ENCODE data around the gene PRDM11. TPM values are rescaled to one million over a fixed set of nuclear protein-coding genes. Genes with fewer than 3 reads are reported as not detected.

The PRDM11 gene
- total and polyA plus RNA-seq, 10 donors = 1.7 to 24.3 (median 15.3) TPM

GRCh38 chr11:45262900-45263299, 116.5 kb downstream of the PRDM11 start:
- H3K27me3 ChIP-seq (replicated peaks in 1 of 7) = peaks cover 0 to 68% (median 0%) of the 10 kb centered on the region in 7 donors
- DNase-seq = no peak
- H3K4me3 ChIP-seq = no peak overlapping the region
- H3K4me1 ChIP-seq = no peaks in the 10 kb centered on the region
- intact Hi-C loops (cut with DNase I; ENCODE audit: low total_unique reads) = no loop called here
- TF ChIP-seq POLR2AphosphoS5 (IDR thresholded peaks at IDR 0.05) = no peak
- TF ChIP-seq POLR2A (IDR thresholded peaks at IDR 0.05) = no peak
- no peak for TF ChIP-seq CTCF (IDR thresholded peaks at IDR 0.05 in 8 of 11, conservative IDR thresholded peaks at IDR 0.05 in 3 of 11)
- 68 to 83% (median 75%) methylated on average over 4 of the region's 4 CpGs for WGBS, 5 donors
- H3K27ac ChIP-seq = no peak overlapping the region
- no peaks in the 10 kb centered on the region for H3K9me3 ChIP-seq
- no peaks in the 10 kb centered on the region for H3K36me3 ChIP-seq

- H3K4me3 ChIP-seq = no peak overlapping the region
- no peaks in the 10 kb centered on the region for H3K36me3 ChIP-seq
- no peak overlapping the region for H3K27ac ChIP-seq
- 92 to 96% (median 94%) methylated on average over 3 of the region's 3 CpGs for WGBS, 5 donors
- TF ChIP-seq CTCF (IDR thresholded peaks at IDR 0.05 in 8 of 11, conservative IDR thresholded peaks at IDR 0.05 in 3 of 11) (no peak), POLR2AphosphoS5 (IDR thresholded peaks at IDR 0.05) (no peak), POLR2A (IDR thresholded peaks at IDR 0.05) (no peak)
- intact Hi-C loops (cut with DNase I; ENCODE audit: low total_unique reads) = no loop called here
- no peaks in the 10 kb centered on the region for H3K9me3 ChIP-seq
- peaks cover 0 to 77% (median 0%) of the 10 kb centered on the region in 7 donors for H3K27me3 ChIP-seq (replicated peaks in 1 of 7)
- no peaks in the 10 kb centered on the region for H3K4me1 ChIP-seq
- no peak for DNase-seq
Observed at GRCh38 chr11:45263773-45264172, 117.3 kb downstream of the PRDM11 start.

GRCh38 chr11:45264839-45265515, 118.5 kb downstream of the PRDM11 start:
- 71 to 84% (median 77%) methylated on average over 11 of the region's 11 CpGs for WGBS, 5 donors
- intact Hi-C loops (cut with DNase I; ENCODE audit: low total_unique reads) = no loop called here
- TF ChIP-seq POLR2AphosphoS5 (IDR thresholded peaks at IDR 0.05) (no peak), CTCF (IDR thresholded peaks at IDR 0.05 in 8 of 11, conservative IDR thresholded peaks at IDR 0.05 in 3 of 11) (no peak), POLR2A (IDR thresholded peaks at IDR 0.05) (no peak)

GRCh38 chr11:45265969-45266675, 119.7 kb downstream of the PRDM11 start:
- Histone ChIP-seq H3K9me3 (no peaks in the 10 kb centered on the region), H3K4me1 (no peaks in the 10 kb centered on the region), H3K36me3 (no peaks in the 10 kb centered on the region), H3K27ac (no peak overlapping the region), H3K27me3 (replicated peaks in 1 of 7) (peaks cover 0 to 66% (median 0%) of the 10 kb centered on the region in 7 donors), H3K4me3 (no peak overlapping the region)
- WGBS, 5 donors = 64 to 82% (median 72%) methylated on average over 2 of the region's 2 CpGs
- intact Hi-C loops (cut with DNase I; ENCODE audit: low total_unique reads) = no loop called here
- TF ChIP-seq CTCF (IDR thresholded peaks at IDR 0.05 in 8 of 11, conservative IDR thresholded peaks at IDR 0.05 in 3 of 11) = no peak
- TF ChIP-seq POLR2A (IDR thresholded peaks at IDR 0.05) = no peak
- no peak for TF ChIP-seq POLR2AphosphoS5 (IDR thresholded peaks at IDR 0.05)
- no peak for DNase-seq

More at GRCh38 chr11:45264839-45265515, 118.5 kb downstream of the PRDM11 start:
- Histone ChIP-seq H3K27me3 (replicated peaks in 1 of 7) (peaks cover 0 to 71% (median 0%) of the 10 kb centered on the region in 7 donors), H3K36me3 (no peaks in the 10 kb centered on the region), H3K4me3 (no peak overlapping the region), H3K27ac (no peak overlapping the region), H3K4me1 (no peaks in the 10 kb centered on the region), H3K9me3 (no peaks in the 10 kb centered on the region)
- DNase-seq = no peak

Data from spleen (tissue), 11 donors.